ENCODE measurements around the gene LHFPL2.

DNA sequence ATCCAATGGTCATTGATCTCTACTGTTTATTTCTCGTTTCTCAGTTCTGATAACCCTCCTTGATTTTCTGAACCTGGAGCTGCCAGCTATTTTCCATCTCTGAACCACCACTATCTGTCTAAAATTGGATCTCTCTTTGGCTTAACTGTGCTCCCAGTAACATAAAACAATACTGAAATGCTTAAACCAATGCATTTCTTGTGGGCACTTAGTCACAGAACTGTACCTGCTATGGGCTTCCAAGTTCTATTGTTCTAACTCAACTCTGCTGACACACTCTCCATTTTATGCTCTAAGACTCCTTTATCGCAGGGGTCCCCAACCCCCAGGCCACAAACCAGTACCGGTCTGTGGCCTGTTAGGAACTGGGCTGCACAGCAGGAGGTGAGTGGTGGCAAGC, 120.6 kb downstream of the LHFPL2 start:
- TF ChIP-seq REST (IDR thresholded peaks at IDR 0.05; ENCODE audit: insufficient read depth in 1 of 2, low read depth in 2 of 2, low read length in 2 of 2) (no peak), TAF1 (IDR thresholded peaks at IDR 0.05; ENCODE audit: borderline replicate concordance, insufficient read depth, low read length) (no peak), POLR2AphosphoS5 (IDR thresholded peaks at IDR 0.05; ENCODE audit: low read depth, low read length) (no peak), SIN3A (IDR thresholded peaks at IDR 0.05; ENCODE audit: borderline replicate concordance, insufficient read depth, low read length) (no peak), FOXP2 (optimal IDR thresholded peaks at IDR 0.05; ENCODE audit: borderline replicate concordance, extremely low read depth, extremely low read length, insufficient read depth) (no peak)

Data from PFSK-1 (cell line).